NT2/D1 (cell line): ENCODE results near the gene ATP1B4.
"Not testable (repeated sequence)": the region's sequence is repeated elsewhere in the genome, so short reads cannot be mapped to it uniquely, and the experiment has no call there.

Experiments used
- YY1 ChIP-seq: IDR thresholded peaks from 2 replicates; pipeline ENCODE4 v1.6.1; 2011; ENCODE audit not compliant: insufficient read length, insufficient read depth
- ZNF274 ChIP-seq: IDR thresholded peaks from 2 replicates; pipeline ENCODE4 v1.6.1; 2011; ENCODE audit warnings: mild to moderate bottlenecking, low read depth, low read length

DNA sequence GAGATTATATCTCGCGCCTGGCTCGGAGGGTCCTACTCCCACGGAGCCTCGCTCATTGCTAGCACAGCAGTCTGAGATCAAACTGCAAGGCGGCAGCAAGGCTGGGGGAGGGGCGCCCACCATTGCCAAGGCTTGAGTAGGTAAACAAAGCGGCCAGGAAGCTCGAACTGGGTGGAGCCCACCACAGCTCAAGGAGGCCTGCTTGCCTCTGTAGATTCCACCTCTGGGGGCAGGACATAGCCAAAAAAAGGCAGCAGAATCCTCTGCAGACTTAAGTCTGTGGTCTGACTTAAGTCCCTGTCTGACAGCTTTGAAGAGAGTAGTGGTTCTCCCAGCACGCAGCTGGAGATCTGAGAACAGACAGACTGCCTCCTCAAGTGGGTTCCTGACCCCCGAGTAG lies 17.3 kb upstream of the ATP1B4 start:
- not testable (repeated sequence) for TF ChIP-seq YY1, ZNF274
